ENCODE measurements around the gene SH3PXD2B.

SH3PXD2B gene

DNA sequence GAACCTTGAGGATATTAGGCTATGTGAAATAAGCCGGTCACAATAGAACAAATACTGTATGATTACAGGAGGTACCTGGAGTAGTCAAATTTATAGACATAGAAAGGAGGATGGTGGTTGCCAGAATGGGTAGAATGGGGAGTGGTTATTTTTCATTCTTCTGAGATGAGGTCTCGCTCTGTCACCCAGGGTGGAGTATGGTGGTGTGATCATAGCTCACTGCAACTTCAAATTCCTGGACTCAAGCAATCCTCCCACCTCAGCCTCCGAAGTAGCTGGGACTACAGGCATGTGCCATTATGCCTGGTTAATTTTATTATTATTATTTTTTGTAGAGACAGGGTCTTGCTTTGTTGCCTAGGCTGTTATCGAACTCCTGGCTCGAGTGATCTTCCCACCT, 27.1 kb downstream of the SH3PXD2B start:
- no peak overlapping the region for H3K27ac ChIP-seq (ENCODE audit: low read depth, low read length)
- H3K36me3 ChIP-seq (ENCODE audit: control insufficient read depth, low read length) = no peaks in the 10 kb centered on the region
- peaks cover 14% of the 10 kb centered on the region; the same call in 1 of the 2 replicates for H3K27me3 ChIP-seq (ENCODE audit: control insufficient read depth, low read length)
- no peak overlapping the region for H3K4me3 ChIP-seq (ENCODE audit: low read length)
- no peaks in the 10 kb centered on the region for H3K79me2 ChIP-seq (ENCODE audit: control insufficient read depth, low read length)
- no peak for TF ChIP-seq EZH2phosphoT487 (IDR thresholded peaks at IDR 0.05; ENCODE audit: borderline replicate concordance, low read length)
- TF ChIP-seq, protein P1, sequence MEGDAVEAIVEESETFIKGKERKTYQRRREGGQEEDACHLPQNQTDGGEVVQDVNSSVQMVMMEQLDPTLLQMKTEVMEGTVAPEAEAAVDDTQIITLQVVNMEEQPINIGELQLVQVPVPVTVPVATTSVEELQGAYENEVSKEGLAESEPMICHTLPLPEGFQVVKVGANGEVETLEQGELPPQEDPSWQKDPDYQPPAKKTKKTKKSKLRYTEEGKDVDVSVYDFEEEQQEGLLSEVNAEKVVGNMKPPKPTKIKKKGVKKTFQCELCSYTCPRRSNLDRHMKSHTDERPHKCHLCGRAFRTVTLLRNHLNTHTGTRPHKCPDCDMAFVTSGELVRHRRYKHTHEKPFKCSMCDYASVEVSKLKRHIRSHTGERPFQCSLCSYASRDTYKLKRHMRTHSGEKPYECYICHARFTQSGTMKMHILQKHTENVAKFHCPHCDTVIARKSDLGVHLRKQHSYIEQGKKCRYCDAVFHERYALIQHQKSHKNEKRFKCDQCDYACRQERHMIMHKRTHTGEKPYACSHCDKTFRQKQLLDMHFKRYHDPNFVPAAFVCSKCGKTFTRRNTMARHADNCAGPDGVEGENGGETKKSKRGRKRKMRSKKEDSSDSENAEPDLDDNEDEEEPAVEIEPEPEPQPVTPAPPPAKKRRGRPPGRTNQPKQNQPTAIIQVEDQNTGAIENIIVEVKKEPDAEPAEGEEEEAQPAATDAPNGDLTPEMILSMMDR (IDR thresholded peaks at IDR 0.05; ENCODE audit: low read depth, low read length, poor library complexity, severe bottlenecking) = no peak
- H3K9me2 ChIP-seq (replicated peaks; ENCODE audit: control insufficient read depth, low read length) = no peaks in the 10 kb centered on the region
- H3K9me3 ChIP-seq (ENCODE audit: control insufficient read depth, insufficient read depth, low read length) = no peaks in the 10 kb centered on the region
- no peaks in the 10 kb centered on the region for H3K4me1 ChIP-seq (ENCODE audit: control insufficient read depth, low read length)
- H3F3A ChIP-seq (ENCODE audit: control insufficient read depth, insufficient read depth) = no peaks in the 10 kb centered on the region
- H3K4me2 ChIP-seq (ENCODE audit: low read length) = no peak overlapping the region
- no peaks in the 10 kb centered on the region for H4K20me1 ChIP-seq (ENCODE audit: control insufficient read depth, insufficient read depth, low read depth, low read length)

DNA sequence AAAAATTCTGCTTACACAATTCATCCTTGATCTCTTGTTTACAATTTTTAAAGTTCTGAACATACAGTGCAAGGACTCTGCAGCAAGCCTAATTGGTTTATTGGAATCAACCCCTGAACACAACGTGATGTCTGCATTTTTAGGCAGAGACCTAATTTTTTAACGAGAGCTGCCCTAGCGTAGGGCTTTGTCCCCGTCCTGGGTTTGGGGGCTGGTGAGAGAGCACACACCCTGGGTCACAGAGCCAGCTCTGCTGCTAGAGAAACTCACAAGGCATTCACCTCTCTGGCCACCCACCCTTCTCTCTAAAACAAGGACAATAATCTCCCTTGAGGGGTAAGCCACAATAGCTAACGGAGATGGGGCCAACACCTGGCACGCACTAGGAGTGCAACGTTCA, 28.2 kb downstream of the SH3PXD2B start:
- Histone ChIP-seq H3K9me3 (ENCODE audit: control insufficient read depth, insufficient read depth, low read length) (no peaks in the 10 kb centered on the region), H3K4me2 (ENCODE audit: low read length) (no peak overlapping the region), H3K9me2 (replicated peaks; ENCODE audit: control insufficient read depth, low read length) (no peaks in the 10 kb centered on the region), H3K79me2 (ENCODE audit: control insufficient read depth, low read length) (no peaks in the 10 kb centered on the region), H3K27ac (ENCODE audit: low read depth, low read length) (no peak overlapping the region), H3F3A (ENCODE audit: control insufficient read depth, insufficient read depth) (no peaks in the 10 kb centered on the region), H4K20me1 (ENCODE audit: control insufficient read depth, insufficient read depth, low read depth, low read length) (no peaks in the 10 kb centered on the region), H3K36me3 (ENCODE audit: control insufficient read depth, low read length) (no peaks in the 10 kb centered on the region), H3K4me1 (ENCODE audit: control insufficient read depth, low read length) (no peaks in the 10 kb centered on the region), H3K27me3 (ENCODE audit: control insufficient read depth, low read length) (peaks cover 14% of the 10 kb centered on the region; the same call in 1 of the 2 replicates), H3K4me3 (ENCODE audit: low read length) (no peak overlapping the region)
- TF ChIP-seq, protein P1 (IDR thresholded peaks at IDR 0.05; ENCODE audit: low read depth, low read length, poor library complexity, severe bottlenecking) = no peak
- no peak for TF ChIP-seq EZH2phosphoT487 (IDR thresholded peaks at IDR 0.05; ENCODE audit: borderline replicate concordance, low read length)

DNA sequence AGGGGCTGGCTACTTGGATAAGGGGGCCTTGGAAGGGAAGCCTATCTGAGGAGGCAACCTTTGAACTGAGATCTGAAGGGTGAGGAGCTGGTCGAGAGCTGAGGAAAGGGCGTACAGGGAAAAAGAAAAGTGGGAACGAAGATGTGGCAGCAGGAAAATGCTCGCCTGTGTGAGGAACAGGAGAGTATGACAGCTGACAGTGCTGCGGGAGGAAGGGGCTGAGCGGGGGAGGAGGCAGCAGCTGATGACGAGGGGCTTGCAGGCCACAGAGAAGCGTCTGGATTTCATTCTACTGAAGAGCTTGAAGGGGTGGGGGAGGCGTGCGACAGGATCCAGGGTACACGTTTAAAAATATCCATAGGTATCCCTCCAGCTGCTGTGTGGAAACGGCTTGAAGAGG, 28.9 kb downstream of the SH3PXD2B start:
- H3K4me3 ChIP-seq (ENCODE audit: low read length) = no peak overlapping the region
- H3F3A ChIP-seq (ENCODE audit: control insufficient read depth, insufficient read depth) = no peaks in the 10 kb centered on the region
- H3K27me3 ChIP-seq (ENCODE audit: control insufficient read depth, low read length) = peaks cover 14% of the 10 kb centered on the region; the same call in 1 of the 2 replicates
- H3K36me3 ChIP-seq (ENCODE audit: control insufficient read depth, low read length) = no peaks in the 10 kb centered on the region
- no peaks in the 10 kb centered on the region for H3K9me2 ChIP-seq (replicated peaks; ENCODE audit: control insufficient read depth, low read length)
- no peaks in the 10 kb centered on the region for H3K9me3 ChIP-seq (ENCODE audit: control insufficient read depth, insufficient read depth, low read length)
- no peak overlapping the region for H3K27ac ChIP-seq (ENCODE audit: low read depth, low read length)
- no peak for TF ChIP-seq EZH2phosphoT487 (IDR thresholded peaks at IDR 0.05; ENCODE audit: borderline replicate concordance, low read length)
- TF ChIP-seq, protein P1 (IDR thresholded peaks at IDR 0.05; ENCODE audit: low read depth, low read length, poor library complexity, severe bottlenecking) = no peak
- no peaks in the 10 kb centered on the region for H3K79me2 ChIP-seq (ENCODE audit: control insufficient read depth, low read length)
- no peak overlapping the region for H3K4me2 ChIP-seq (ENCODE audit: low read length)
- H4K20me1 ChIP-seq (ENCODE audit: control insufficient read depth, insufficient read depth, low read depth, low read length) = no peaks in the 10 kb centered on the region
- H3K4me1 ChIP-seq (ENCODE audit: control insufficient read depth, low read length) = peaks cover 4% of the 10 kb centered on the region; the same call in 1 of the 2 replicates
